Measurements from ENCODE around the gene RNF8.
"Not testable (repeated sequence)": the region's sequence is repeated elsewhere in the genome, so short reads cannot be mapped to it uniquely, and the experiment has no call there.

RNF8 gene, protein sequence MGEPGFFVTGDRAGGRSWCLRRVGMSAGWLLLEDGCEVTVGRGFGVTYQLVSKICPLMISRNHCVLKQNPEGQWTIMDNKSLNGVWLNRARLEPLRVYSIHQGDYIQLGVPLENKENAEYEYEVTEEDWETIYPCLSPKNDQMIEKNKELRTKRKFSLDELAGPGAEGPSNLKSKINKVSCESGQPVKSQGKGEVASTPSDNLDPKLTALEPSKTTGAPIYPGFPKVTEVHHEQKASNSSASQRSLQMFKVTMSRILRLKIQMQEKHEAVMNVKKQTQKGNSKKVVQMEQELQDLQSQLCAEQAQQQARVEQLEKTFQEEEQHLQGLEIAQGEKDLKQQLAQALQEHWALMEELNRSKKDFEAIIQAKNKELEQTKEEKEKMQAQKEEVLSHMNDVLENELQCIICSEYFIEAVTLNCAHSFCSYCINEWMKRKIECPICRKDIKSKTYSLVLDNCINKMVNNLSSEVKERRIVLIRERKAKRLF

DNA sequence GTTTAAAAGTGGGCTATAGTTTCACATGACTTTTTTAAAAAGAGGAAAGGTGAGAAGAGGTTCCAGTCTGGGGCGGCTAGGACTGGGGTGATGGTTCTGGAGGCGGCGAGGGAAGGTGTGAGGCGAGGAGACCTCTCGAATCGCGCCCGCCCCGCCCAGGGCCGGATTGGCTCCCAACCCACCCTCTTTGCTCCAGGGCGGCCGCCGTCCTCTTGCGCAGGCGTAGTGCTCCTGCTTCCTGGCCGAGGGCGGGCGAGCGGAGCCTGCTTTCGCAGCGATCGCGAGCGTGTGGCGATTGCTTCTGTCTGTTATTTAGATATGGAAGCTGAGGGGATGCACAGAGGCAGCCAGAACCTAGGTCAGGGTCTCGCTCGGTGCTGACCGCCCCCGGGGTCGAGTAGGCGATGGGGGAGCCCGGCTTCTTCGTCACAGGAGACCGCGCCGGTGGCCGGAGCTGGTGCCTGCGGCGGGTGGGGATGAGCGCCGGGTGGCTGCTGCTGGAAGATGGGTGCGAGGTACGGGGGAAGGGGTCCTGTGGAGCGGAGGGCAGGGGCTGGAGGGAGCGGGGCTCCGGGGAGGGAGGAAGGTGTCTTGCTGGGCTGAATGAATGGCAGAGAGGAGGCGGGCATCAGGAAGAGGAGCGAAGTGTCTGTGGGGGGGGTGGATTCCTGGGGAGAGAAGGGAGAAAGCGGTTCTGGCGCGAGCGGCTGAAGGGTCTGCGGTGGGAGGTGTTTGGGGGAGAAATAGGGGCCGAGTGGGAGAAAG lies at the start of gene RNF8:
Gene RNF8 (plus strand): TSS at position 223 of the 765 bp plus-strand sequence. CDS start 182 bp downstream, at position 405.
- peak within 1 kb of the TSS; percentile 20 for H3K27ac ChIP-seq
- DNase-seq (ENCODE audit: low read depth, low spot score): peak; percentile 18

DNA sequence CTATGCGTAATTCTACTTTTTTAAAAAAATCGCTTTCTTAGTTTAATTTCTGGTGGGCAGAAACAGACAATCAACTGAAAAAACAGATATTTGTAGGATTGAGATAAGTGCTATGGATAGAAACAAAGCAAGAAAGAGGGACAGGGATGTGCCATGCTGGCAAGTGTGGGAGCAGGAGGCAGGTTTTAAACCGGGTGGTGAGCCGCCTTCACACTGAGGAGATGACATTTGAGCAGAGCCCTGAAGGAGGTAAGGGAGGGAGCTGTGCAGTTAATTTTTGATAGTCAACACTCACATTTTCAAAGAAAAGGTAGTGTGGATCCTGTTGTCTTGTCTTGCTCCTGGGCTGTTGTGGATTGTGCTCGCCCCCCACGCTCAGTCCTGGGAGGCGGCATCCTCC lies 49.0 kb upstream of the RNF8 start:
- no peak overlapping the region for H3K27ac ChIP-seq
- no peak for DNase-seq (ENCODE audit: low read depth, low spot score)

DNA sequence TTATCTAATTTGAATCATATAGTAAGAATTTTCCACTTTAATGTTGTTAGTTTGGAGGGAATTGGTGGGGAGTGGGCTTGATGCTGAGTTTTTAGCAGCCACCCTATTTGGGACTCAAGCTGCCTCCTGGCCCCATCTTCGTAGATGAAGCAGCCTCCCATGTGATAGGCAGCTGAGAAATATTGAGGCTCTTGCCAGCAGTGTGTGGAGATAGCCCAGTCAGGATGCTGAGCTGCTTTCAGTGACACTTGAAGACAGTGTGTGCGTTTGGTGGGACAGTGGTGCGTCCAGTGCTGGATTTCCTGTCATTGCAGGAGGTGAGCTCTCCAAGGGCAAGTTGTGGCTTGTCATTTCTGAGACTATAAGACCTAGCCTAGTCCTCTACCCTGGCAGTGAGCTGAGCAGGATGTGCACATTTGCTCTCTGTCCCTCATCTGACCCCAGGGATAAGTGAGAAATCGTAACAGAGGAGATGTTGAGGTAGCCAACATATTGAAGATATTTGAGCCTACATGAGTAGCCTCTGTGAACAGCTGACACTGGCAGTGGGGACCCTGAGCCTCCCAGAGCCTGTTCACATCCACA lies 47.9 kb upstream of the RNF8 start:
- no peak for DNase-seq (ENCODE audit: low read depth, low spot score)

DNA sequence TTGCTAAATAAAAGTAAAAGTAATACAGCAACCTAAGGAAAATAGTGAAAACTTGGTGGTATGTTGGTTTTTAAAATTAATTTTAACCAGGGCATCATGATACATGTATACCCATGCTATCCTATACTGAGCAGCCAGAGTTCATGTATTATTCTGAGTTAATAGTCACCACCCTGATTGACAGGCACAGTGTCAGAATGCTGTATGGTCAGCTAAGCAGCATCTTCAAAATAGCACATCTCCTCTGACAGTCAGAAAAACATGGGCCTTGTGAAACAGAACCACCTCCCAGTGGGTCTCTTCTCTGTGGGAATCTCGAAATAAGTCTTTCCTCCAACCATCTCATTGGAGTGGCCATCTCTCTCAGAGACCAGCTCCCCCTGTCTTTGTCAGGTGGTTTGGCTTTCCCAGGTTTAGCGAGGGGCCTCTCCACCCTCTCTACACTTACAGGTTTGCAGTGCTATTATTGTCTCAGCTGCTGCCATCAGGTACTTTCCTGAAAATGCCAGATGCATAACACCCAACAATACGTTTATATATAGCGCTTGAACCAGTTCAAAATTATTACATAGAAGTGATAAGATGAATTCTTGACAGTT lies 47.1 kb upstream of the RNF8 start:
- DNase-seq (ENCODE audit: low read depth, low spot score): no peak
- H3K27ac ChIP-seq: no peak overlapping the region

More for the DNA sequence above, 47.9 kb upstream of the RNF8 start:
- peak overlapping the region; percentile 4 for H3K27ac ChIP-seq

DNA sequence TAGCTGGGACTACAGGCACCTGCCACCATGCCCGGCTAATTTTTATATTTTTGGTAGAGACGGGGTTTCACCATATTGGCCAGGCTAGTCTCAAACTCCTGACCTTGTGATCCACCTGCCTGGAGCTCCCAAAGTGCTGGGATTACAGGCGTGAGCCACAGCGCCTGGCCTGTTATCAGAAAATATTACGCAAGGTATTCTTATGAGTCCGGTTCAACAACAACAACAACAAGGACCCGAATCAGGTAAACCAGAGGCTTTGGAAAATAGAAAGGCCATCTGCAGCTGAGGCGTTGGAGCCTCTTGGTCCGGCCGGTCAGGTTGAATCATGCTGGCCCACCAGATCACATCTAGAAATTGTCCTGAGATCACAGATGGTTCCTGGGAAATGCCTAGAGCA lies 46.3 kb upstream of the RNF8 start:
- H3K27ac ChIP-seq; DNase-seq (ENCODE audit: low read depth, low spot score): not testable (repeated sequence)

DNA sequence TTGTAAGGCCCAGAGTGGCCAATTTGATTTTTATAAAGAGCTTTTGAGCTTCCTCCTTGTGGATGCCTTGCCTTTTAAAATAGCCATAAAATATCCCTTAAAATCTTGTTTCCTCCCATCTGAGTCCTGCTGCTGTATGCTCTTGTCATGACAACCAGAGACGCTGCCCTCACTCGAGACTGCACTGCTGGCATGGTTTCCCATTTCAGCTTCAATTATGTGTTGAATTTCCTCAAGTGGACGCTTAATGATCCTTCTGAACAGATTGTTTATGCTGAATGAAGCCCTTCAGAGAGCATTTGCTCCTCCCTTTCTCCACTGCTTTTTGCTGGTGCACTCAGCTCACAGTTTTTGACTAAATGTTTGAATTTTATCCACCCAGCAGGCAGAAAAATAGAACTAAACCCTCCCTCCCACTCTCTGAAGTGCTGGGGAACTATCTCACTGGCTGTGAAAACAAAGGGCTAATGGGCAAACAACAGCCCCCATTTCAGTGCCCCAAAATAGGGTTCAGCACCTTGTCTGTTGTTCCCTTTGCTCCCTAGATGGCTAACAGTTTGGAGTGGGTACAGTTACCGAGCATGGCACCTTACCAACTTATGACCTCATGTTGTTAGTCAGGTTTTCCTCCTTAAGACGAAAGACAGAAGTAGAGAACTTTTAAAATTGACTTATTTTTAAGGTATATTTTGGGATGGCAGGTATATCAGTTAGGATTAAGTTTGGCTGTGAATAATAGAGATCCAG lies 45.5 kb upstream of the RNF8 start:
- no peak for DNase-seq (ENCODE audit: low read depth, low spot score)
- H3K27ac ChIP-seq: no peak overlapping the region

DNA sequence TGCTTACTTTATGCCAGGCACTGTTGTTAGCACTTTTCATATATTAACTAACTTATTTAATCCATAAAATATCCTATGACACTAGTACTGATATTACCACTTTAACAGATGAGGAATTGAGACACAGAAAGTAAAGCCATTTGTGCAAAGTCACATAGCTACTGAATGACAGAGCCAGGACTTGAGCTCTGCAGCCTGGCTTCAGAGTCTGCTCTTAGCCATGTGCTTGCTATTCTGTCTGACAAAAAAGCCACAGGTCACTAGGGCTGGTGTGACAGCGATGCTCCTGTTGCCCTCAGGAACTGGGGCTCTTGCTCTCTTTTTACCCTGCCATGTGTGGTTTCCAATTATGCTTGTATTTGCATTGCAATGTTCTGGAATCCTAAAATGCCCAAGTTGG lies 44.7 kb upstream of the RNF8 start:
- DNase-seq (ENCODE audit: low read depth, low spot score): no peak
- H3K27ac ChIP-seq: no peak overlapping the region

DNA sequence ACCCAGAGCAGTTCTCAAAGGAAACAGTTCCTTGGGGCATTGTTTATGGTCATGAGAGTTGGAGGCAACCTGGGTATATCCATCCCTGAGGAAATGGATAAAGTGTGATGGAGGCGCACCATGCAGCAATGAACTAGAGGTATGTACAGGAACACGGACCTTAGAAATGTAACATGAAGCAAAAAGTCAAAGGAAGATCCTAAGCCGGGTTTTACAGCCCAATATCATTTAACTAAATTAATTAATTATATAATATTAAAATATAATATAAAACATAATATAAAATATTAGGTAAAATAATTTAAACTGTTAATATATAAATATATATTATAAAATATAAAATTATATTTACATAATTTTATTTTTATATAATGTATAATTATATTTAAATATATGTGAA lies 44.1 kb upstream of the RNF8 start:
- no peak overlapping the region for H3K27ac ChIP-seq
- DNase-seq (ENCODE audit: low read depth, low spot score): no peak

DNA sequence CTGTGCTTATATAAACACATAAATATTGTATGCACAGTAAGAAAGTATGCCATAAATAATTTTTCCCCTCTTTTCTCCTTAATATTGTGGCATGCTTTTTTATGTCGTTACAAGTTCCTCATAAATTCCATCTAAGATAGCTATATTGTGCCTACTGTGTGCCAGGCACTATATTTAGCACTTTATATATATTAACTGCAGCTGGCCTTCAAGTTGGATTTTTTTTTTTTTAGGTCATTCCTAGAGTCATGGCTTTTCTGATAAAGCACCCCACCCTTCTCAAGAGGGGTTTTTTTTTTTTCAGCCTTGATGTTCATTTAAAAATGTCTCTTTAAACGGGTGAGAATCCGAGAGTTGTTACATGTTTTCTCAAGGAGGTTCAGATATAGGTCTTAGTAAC lies 42.8 kb upstream of the RNF8 start:
- H3K27ac ChIP-seq: no peak overlapping the region
- DNase-seq (ENCODE audit: low read depth, low spot score): no peak

DNA sequence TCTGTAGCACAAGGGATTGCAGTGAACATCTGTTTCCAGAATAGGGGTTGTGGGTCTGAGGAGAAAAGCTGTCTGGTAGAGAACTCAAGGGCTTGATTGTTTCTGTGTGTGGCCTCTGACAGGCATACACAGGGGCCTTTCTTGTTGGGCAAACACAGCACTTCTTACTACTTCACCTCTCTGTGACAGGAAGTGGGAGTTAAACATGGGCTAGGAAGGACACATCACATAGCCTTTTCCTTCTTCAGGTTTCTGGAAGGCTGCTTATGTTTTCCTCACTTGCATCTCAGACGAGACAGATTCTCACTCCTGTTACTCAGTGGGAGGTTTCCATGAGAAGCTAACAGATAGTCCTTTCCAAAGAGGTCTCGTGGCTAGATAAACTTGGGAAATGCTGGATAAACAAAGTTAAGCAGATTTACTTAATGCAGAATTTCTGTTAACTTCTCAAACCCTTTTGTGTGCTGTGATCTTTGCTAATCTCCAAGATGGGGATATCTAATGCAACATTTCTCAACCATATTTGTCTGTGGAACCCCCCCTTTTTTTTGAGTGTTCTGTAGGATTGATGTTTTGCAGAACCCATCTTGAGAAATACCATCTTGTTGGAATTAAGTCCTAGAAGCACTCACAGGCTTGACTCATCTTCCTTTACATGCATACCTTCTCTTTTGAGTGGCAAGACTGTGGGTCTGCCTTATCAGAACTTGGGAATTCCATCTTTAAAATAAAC lies 41.9 kb upstream of the RNF8 start:
- DNase-seq (ENCODE audit: low read depth, low spot score): no peak

DNA sequence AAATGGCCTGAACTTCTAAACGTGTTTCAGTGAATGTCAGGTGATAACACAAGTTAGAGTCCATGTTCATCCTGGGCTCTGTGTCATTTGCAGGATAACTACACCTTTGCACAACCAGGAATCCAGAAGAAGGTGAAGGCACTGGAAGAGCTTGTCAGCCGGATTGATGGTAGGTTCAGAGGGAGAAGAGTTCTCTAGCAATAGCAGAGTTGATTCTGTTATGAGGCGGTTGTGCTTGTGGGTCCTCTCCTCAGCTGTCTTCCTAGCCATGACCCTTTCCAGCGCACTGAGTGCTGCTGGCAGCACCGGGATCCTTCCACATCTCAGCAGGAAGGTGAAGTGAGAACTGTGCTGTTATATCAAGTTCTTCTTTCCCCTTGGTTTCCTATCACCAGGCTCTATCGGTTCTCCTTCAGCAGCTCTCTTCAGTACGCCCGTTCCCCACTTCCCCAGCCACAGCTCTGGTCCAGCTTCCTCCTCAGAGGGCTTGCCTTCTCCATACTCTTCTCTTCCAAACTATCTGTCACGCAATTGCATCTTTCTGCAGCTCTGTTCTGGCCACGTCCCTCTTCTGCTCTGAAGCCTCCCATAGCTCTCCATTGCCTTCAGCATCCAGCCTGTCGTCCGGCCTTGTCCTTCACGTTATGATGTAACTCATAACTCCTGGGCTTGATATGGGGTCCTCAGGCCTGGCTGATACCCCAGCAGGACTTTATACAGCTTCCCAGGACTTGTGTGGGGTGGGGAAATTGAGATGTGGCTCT lies 39.9 kb upstream of the RNF8 start:
- no peak for DNase-seq (ENCODE audit: low read depth, low spot score)
- H3K27ac ChIP-seq: no peak overlapping the region

More for the DNA sequence above, 41.9 kb upstream of the RNF8 start:
- no peak overlapping the region for H3K27ac ChIP-seq

DNA sequence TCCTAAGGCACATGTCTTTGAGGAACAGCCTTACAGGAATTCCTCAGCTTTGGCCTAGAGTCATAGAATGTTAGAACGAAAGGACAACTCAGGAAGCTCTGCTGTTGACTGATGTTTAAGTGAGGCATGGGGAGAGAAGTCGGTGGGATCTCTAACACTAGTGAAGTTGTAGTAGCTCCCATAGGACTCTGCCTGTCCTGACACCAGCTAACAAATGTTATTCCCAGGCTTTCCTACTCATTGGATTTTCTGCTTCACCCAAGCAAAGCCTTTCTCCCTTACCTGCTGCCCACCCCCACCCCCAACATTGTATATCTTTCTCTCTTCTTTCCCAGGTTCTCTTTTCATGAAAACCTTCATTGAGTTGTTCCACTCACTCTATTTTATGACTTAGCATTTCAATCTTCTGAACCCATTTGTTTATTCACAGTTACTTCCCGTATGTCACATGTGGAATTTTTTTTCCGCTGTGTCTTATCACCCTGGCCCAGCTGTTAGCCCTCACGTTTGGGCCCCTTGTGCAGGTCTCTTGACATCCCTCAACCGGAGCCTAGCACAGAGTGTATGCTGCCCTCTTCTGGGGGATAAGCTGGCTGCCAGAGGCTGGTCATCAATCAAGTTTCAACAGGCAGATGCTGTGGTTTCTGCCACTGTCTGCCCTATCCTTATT lies 39.2 kb upstream of the RNF8 start:
- H3K27ac ChIP-seq: no peak overlapping the region
- no peak for DNase-seq (ENCODE audit: low read depth, low spot score)

DNA sequence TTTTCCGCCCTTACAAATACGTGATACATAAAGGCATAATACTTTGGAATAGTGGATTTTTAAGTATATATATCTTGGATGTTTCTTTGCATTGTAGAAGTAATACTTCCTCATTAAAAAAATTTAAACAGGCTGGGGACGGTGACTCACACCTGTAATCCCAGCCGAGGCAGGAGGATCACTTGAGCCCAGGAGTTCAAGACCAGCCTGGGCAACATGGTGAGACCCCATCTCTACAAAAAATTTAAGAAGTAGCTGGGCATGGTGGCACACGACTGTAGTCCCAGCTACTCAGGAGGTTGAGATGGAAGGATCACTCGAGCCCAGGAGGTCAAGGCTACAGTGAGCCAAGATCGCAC lies 38.6 kb upstream of the RNF8 start:
- DNase-seq (ENCODE audit: low read depth, low spot score): no peak
- no peak overlapping the region for H3K27ac ChIP-seq

DNA sequence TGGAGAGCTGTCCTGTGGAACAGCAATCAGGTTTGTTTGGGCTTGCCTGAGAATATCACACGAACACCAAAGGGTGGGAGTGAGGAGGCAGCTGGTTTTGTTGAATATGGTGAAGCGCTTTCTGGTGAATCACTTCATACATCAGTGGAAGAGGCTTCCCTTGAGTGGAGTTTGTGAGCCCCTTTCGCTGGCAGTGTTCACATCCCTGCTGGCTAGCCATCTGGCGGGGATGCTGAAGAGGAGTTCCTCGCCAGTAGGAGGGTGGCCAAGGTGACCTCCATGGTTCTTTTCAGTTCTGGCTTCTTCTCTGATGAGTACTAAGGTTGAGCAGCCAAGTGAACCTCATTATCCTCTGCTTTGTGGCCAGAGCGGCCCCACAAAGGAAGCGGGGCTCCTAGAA lies 37.7 kb upstream of the RNF8 start:
- no peak for DNase-seq (ENCODE audit: low read depth, low spot score)
- H3K27ac ChIP-seq: no peak overlapping the region

DNA sequence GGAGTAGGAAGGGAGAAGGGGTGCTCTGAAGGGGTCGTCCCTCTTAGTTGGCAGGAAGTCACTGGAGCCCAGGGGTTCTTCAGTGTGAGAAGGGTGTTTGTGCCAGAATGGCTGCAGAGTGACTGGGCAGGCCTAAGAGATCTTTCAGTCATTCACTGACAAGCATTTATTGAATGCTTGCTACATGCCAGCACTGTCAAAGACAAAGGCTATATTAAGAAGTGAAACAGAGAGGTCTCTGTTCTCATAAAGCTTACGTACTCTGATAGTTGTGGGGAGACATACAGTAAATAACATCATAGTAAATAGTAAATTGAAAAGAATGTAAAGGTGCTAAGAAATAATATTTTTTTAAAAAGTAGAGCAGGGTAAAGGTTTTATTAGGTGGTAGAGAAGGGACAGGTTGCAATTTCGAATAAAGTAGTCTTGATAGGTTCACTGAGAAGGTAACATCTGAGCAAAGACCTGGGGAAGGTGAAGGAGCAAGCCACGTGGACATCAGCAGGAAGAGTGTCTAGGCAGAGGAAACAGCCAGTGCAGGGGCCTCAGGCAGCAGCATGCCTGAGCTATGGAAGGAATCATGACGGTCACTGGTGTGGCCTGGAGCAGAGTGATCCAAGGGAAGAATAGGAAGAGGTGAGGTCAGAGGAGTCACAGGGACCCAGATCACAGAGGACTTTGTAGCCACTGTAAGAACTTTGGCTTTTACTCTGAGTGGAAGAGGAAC lies 36.3 kb upstream of the RNF8 start:
- no peak overlapping the region for H3K27ac ChIP-seq
- no peak for DNase-seq (ENCODE audit: low read depth, low spot score)

DNA sequence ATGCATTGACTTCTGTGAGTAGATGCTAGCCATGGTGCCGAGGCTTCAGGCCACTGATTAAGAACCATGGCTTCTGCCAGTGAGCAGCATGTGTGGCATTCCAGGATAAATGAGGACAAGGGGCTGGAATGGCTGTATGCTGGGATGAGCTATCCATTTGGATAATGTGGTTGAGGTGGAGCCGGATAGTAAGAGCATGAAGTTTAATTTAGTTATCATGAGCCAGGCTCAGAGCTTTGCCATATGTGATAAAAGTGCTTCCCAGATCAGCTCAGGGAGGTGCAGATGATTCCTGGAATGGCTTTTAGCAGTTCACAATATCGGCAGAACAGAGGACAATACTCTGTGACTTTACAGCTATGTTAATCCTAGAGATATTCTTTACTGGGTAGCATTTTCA lies 34.6 kb upstream of the RNF8 start:
- DNase-seq (ENCODE audit: low read depth, low spot score): no peak
- H3K27ac ChIP-seq: peak overlapping the region; percentile 24

DNA sequence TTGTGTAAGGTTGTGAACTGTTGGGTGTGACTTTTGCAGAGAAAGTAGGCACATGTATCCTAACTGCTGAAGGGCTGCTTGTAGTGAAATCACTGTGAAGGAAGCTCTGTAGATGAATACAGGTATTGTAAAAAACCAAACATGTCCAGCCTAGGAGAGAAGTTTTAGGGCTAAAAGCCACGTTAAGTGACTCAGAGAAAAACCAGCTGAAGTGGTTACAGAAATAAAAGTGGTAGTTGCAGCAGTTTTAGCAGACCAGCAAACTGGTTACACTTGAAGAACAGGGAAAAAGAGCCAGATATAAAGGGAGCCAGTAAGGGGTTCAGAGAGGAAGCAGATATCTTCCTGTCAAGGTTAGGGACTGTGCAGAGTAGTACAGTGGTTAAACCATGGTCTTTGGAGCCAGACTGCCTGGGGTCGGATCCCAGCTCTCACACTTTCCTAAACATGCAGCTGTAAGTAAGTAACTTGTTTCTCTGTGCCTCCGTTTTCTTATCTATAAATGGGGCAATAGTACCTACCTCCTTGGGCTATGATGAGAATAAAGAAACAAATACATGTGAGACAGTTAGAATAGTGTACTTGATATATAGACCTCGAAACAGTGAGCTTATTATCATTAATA lies 33.8 kb upstream of the RNF8 start:
- DNase-seq (ENCODE audit: low read depth, low spot score): no peak
- peak overlapping the region; percentile 24 for H3K27ac ChIP-seq

All from epithelial cell of prostate (primary cell).